DND-41 (cell line): ENCODE measurements around the gene NT5DC3.
"Not testable (repeated sequence)": the region's sequence is repeated elsewhere in the genome, so short reads cannot be mapped to it uniquely, and the experiment has no call there.

Experiments
- ATAC-seq: fragments of 200-7000 bp; cut with Tn5 transposase; 3 replicates; pipeline ENCODE4 v1.9.1; 2021; ENCODE audit warnings: low read depth; ENCODE audit not compliant: insufficient read depth
- DNase-seq: peaks from one replicate; pipeline ENCODE4 v3.0.0-alpha.2; 2020
- H2AFZ ChIP-seq: 2 replicates; pipeline ENCODE4 v1.6.0; 2012; ENCODE audit warnings: low read depth, low read length
- H3K27ac ChIP-seq: 2 replicates; pipeline ENCODE4 v1.5.1; 2012; ENCODE audit warnings: low read length, inconsistent platforms
- H3K27me3 ChIP-seq: fragments of 200-600 bp; sonication (generic); 2 replicates; pipeline ENCODE4 v1.6.0; 2012; ENCODE audit warnings: low read length, mild to moderate bottlenecking, inconsistent platforms; ENCODE audit not compliant: insufficient read depth, poor library complexity
- H3K36me3 ChIP-seq: 2 replicates; pipeline ENCODE4 v1.5.1; 2012; ENCODE audit warnings: low read length, inconsistent platforms; ENCODE audit not compliant: insufficient read depth
- H3K4me1 ChIP-seq: 2 replicates; pipeline ENCODE4 v1.5.1; 2012; ENCODE audit warnings: mild to moderate bottlenecking, low read length; ENCODE audit not compliant: insufficient read depth
- H3K4me2 ChIP-seq: 2 replicates; pipeline ENCODE4 v1.6.0; 2012; ENCODE audit warnings: mild to moderate bottlenecking, moderate library complexity, low read length, inconsistent platforms; ENCODE audit not compliant: insufficient read depth
- H3K4me3 ChIP-seq, 2 experiments: fragments of 200-600 bp in 1 of 2; shearing (Covaris generic) in 1 of 2; 2 replicates each; pipeline ENCODE4 v1.5.1; 2012 to 2016; ENCODE audit warnings: inconsistent platforms in 2 of 2, low read length in 2 of 2, mild to moderate bottlenecking in 2 of 2, low read depth in 1 of 2, moderate library complexity in 1 of 2
- H3K79me2 ChIP-seq: 2 replicates; pipeline ENCODE4 v1.6.0; 2012; ENCODE audit warnings: low read length, inconsistent platforms; ENCODE audit not compliant: insufficient read depth
- H3K9ac ChIP-seq: 2 replicates; pipeline ENCODE4 v1.6.0; 2012; ENCODE audit warnings: low read depth, mild to moderate bottlenecking, inconsistent platforms, low read length, moderate library complexity
- H3K9me3 ChIP-seq: 2 replicates; pipeline ENCODE4 v1.5.1; 2012; ENCODE audit warnings: low read length, moderate library complexity, mild to moderate bottlenecking, inconsistent platforms; ENCODE audit not compliant: insufficient read depth, severe bottlenecking
- H4K20me1 ChIP-seq: 2 replicates; pipeline ENCODE4 v1.6.0; 2012; ENCODE audit warnings: low read length; ENCODE audit not compliant: insufficient read depth
- CTCF ChIP-seq: IDR thresholded peaks from 2 replicates; pipeline ENCODE4 v1.5.1; 2012; ENCODE audit warnings: borderline replicate concordance, low read length, moderate library complexity, mild to moderate bottlenecking; ENCODE audit not compliant: poor library complexity, severe bottlenecking; ENCODE audit errors: extremely low read depth
- EZH2 ChIP-seq: IDR thresholded peaks from 3 replicates; pipeline ENCODE4 v1.6.1; 2012; ENCODE audit warnings: borderline replicate concordance, low read depth, mild to moderate bottlenecking, moderate library complexity, low read length, inconsistent platforms; ENCODE audit not compliant: severe bottlenecking

Gene NT5DC3

DNA sequence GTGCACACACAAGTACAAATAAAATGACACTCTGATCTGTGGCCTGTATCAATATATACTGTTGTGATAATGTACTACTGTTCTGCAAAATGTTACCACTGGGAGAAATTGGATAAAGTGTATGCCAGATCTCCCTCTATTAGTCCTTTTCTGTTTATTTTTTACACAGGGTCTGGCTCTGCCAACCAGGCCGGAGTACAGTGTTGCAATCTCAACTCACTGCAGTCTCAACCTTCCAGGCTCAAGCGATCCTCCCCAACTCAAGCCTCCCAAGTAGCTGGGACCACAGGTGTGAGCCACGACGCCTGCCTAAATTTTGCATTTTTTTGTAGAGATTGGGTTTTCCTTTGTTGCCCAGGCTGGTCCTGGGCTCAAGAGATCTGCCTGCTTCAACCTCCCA is 1.9 kb downstream of the NT5DC3 start:
- Histone ChIP-seq H4K20me1 (no peaks in the 10 kb centered on the region), H3K4me1 (no peaks in the 10 kb centered on the region), H3K79me2 (no peaks in the 10 kb centered on the region), H3K4me3 (no peak overlapping the region), H3K27me3 (peaks cover 14% of the 10 kb centered on the region), H3K4me2 (no peak overlapping the region), H2AFZ (no peak overlapping the region), H3K27ac (no peak overlapping the region), H3K9me3 (no peaks in the 10 kb centered on the region), H3K36me3 (no peaks in the 10 kb centered on the region), H3K9ac (no peak overlapping the region)
- TF ChIP-seq CTCF (no peak), EZH2 (no peak)
- ATAC-seq: no peak
- DNase-seq: no peak

GRCh38 chr12:103838254-103838914 is 2.6 kb downstream of the NT5DC3 start:
- H3K4me2 ChIP-seq: no peak overlapping the region
- H2AFZ ChIP-seq: no peak overlapping the region
- ATAC-seq: no peak
- peaks cover 16% of the 10 kb centered on the region for H3K27me3 ChIP-seq
- no peak for TF ChIP-seq EZH2
- TF ChIP-seq CTCF: no peak
- H3K36me3 ChIP-seq: no peaks in the 10 kb centered on the region
- H3K9me3 ChIP-seq: no peaks in the 10 kb centered on the region
- H3K79me2 ChIP-seq: no peaks in the 10 kb centered on the region
- H3K27ac ChIP-seq: no peak overlapping the region
- H3K9ac ChIP-seq: no peak overlapping the region
- H3K4me3 ChIP-seq: no peak overlapping the region
- no peaks in the 10 kb centered on the region for H3K4me1 ChIP-seq
- no peak for DNase-seq
- H4K20me1 ChIP-seq: no peaks in the 10 kb centered on the region

DNA sequence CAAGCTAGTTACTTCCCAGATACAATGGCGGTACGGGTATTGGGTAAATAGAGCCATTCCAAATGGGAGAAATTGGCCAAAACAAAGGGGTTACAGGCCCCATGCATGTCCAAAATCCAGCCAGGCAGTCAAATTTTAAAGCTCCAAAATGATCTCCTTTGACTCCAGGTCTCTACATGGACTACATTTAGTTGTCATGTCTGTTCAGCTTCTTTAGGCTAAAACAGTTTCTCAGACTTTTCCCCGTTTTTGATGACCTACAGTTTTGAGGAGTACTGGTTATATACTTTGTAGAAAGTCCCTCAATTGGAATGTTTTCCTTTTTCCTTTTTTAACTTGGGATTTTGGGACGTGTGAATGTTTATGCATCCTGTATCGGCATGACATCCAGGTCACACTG is 4.7 kb downstream of the NT5DC3 start:
- no peak for DNase-seq
- ATAC-seq: no peak
- H3K4me2 ChIP-seq: no peak overlapping the region
- no peaks in the 10 kb centered on the region for H3K36me3 ChIP-seq
- H3K27me3 ChIP-seq: peaks cover 16% of the 10 kb centered on the region
- TF ChIP-seq EZH2 (no peak), CTCF (no peak)
- no peaks in the 10 kb centered on the region for H3K9me3 ChIP-seq
- no peak overlapping the region for H3K9ac ChIP-seq
- H4K20me1 ChIP-seq: no peaks in the 10 kb centered on the region
- no peak overlapping the region for H3K27ac ChIP-seq
- no peak overlapping the region for H3K4me3 ChIP-seq
- H3K79me2 ChIP-seq: no peaks in the 10 kb centered on the region
- no peaks in the 10 kb centered on the region for H3K4me1 ChIP-seq
- no peak overlapping the region for H2AFZ ChIP-seq

DNA sequence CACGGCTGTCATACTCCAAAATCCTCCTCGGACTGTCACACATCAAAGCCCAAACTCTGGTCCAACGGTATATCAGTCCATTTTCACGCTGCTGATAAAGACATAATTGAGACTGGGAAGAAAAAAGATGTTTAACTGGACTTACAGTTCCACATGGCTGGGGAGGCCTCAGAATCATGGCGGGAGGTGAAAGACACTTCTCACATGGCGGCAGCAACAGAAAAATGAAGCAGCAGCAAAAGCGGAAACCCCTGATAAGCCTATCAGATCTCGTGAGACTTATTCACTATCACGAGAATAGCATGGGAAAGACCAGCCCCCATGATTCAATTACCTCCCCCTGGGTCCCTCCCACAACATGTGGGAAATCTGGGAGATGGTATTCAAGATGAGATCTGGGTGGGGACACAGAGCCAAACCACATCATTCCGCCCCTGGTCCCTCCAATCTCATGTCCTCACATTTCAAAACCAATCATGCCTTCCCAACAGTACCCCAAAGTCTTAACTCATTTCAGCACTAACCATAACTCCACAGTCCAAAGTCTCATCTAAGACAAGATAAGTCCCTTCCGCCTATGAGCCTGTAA is 5.2 kb downstream of the NT5DC3 start:
- not testable (repeated sequence) for H3K27ac ChIP-seq, H3K4me3 ChIP-seq, H3K4me1 ChIP-seq, ATAC-seq, DNase-seq, H4K20me1 ChIP-seq, H3K9ac ChIP-seq, H3K9me3 ChIP-seq, H3K4me2 ChIP-seq, H3K36me3 ChIP-seq, H3K79me2 ChIP-seq, H2AFZ ChIP-seq
- peaks cover 16% of the 10 kb centered on the region for H3K27me3 ChIP-seq
